Kidney capillary endothelial cell (primary cell): ENCODE results near the gene S1PR3.

Source experiments
- DNase-seq: peaks from one replicate; pipeline ENCODE4 v3.0.0-alpha.2; 2018; ENCODE audit warnings: low spot score

Gene S1PR3

GRCh38 chr9:88993327-88993726, 2.1 kb downstream of the S1PR3 start:
- no peak for DNase-seq

GRCh38 chr9:88993871-88994460, 2.7 kb downstream of the S1PR3 start:
- no peak for DNase-seq

- DNase-seq = peak; percentile 25
Observed at GRCh38 chr9:88994469-88995199, 3.4 kb downstream of the S1PR3 start.

GRCh38 chr9:88995200-88995577, 3.9 kb downstream of the S1PR3 start:
- DNase-seq = no peak

GRCh38 chr9:88995627-88996026, 4.4 kb downstream of the S1PR3 start:
- no peak for DNase-seq

- DNase-seq = no peak
Observed at GRCh38 chr9:88996046-88996920, 5.0 kb downstream of the S1PR3 start.

GRCh38 chr9:88996921-88997235, 5.6 kb downstream of the S1PR3 start:
- no peak for DNase-seq

GRCh38 chr9:88997646-88998045, 6.4 kb downstream of the S1PR3 start:
- no peak for DNase-seq

GRCh38 chr9:88998503-88998902, 7.2 kb downstream of the S1PR3 start:
- no peak for DNase-seq

GRCh38 chr9:88998911-88999310, 7.6 kb downstream of the S1PR3 start:
- no peak for DNase-seq

- no peak for DNase-seq
Observed at GRCh38 chr9:89000371-89000781, 9.1 kb downstream of the S1PR3 start.

GRCh38 chr9:89000973-89001916, 10.0 kb downstream of the S1PR3 start:
- peak; percentile 73 for DNase-seq

- DNase-seq = no peak
Observed at GRCh38 chr9:89001917-89002540, 10.8 kb downstream of the S1PR3 start.

GRCh38 chr9:89002987-89003386, 11.7 kb downstream of the S1PR3 start:
- DNase-seq = no peak

- no peak for DNase-seq
Observed at GRCh38 chr9:89005323-89005722, 14.1 kb downstream of the S1PR3 start.

- no peak for DNase-seq
Observed at GRCh38 chr9:89006267-89006666, 15.0 kb downstream of the S1PR3 start.

GRCh38 chr9:89006996-89007967, 16.0 kb downstream of the S1PR3 start:
- DNase-seq = no peak

- no peak for DNase-seq
Observed at GRCh38 chr9:89008055-89008743, 16.9 kb downstream of the S1PR3 start.

GRCh38 chr9:89008744-89009545, 17.7 kb downstream of the S1PR3 start:
- DNase-seq = no peak
